PC-9 (cell line): ENCODE data around the gene ERP27. TPM values are rescaled to one million over a fixed set of nuclear protein-coding genes. Genes with fewer than 3 reads are reported as not detected.

Source experiments
- BruUV-seq: library from RNA; stranded (reverse); fragments of 400-500 nt; replicated peaks from 2 replicates; lab custom pipeline; 2021; lab: Mats Ljungman, UMichigan
- CTCF ChIA-PET: fragments of 300-600 bp; sonication (Branson Sonifier 250); formaldehyde crosslinking; loops from one replicate; lab custom pipeline; 2022; ENCODE audit warnings: antibody characterized with exemption; lab: Charles Lee
- POLR2A ChIA-PET: fragments of 300-600 bp; sonication (Branson Sonifier 250); formaldehyde crosslinking; loops from one replicate; lab custom pipeline; 2022; ENCODE audit warnings: antibody characterized with exemption; ENCODE audit not compliant: unreplicated experiment; lab: Charles Lee
- DNase-seq, 2 experiments: peaks; one replicate each; pipeline versions ENCODE4 v3.0.0 to v3.0.0-alpha.2; 2015 to 2022; ENCODE audit warnings: mixed read lengths in 1 of 2
- H2AFZ ChIP-seq: fragments of 200-600 bp; sonication (generic); 2 replicates; pipeline ENCODE4 v1.8.1; 2017; ENCODE audit warnings: antibody characterized with exemption
- H3F3A ChIP-seq: fragments of 200-600 bp; sonication (generic); 2 replicates; pipeline ENCODE4 v1.8.1; 2017; ENCODE audit warnings: antibody characterized with exemption, mild to moderate bottlenecking, low read depth; ENCODE audit not compliant: insufficient read depth
- H3K27ac ChIP-seq: fragments of 200-600 bp; sonication (generic); 2 replicates; pipeline ENCODE4 v1.6.1; 2016; ENCODE audit warnings: mixed run types
- H3K27me3 ChIP-seq: fragments of 200-600 bp; sonication (generic); 2 replicates; pipeline ENCODE4 v1.6.1; 2016; ENCODE audit warnings: low read depth, mixed run types; ENCODE audit not compliant: insufficient read depth
- H3K36me3 ChIP-seq: fragments of 200-600 bp; sonication (generic); 2 replicates; pipeline ENCODE4 v1.6.1; 2016; ENCODE audit warnings: low read depth, mixed run types
- H3K4me1 ChIP-seq: fragments of 200-600 bp; sonication (generic); replicated peaks from 2 replicates; pipeline ENCODE4 v1.6.1; 2016; ENCODE audit warnings: mixed run types; ENCODE audit not compliant: insufficient read depth
- H3K4me2 ChIP-seq: fragments of 200-600 bp; sonication (generic); 2 replicates; pipeline ENCODE4 v1.6.1; 2017; ENCODE audit warnings: mixed run types
- H3K4me3 ChIP-seq: fragments of 200-600 bp; sonication (generic); 2 replicates; pipeline ENCODE4 v1.6.1; 2016; ENCODE audit warnings: mixed run types
- H3K79me2 ChIP-seq: fragments of 200-600 bp; sonication (generic); 2 replicates; pipeline ENCODE4 v1.6.1; 2017; ENCODE audit warnings: low read depth, mixed run types
- H3K9me2 ChIP-seq: fragments of 200-600 bp; sonication (generic); 2 replicates; pipeline ENCODE4 v1.8.1; 2017; ENCODE audit warnings: mild to moderate bottlenecking; ENCODE audit not compliant: insufficient read depth
- H3K9me3 ChIP-seq: fragments of 200-600 bp; sonication (generic); 2 replicates; pipeline ENCODE4 v1.8.1; 2016; ENCODE audit warnings: low read depth; ENCODE audit not compliant: insufficient read depth
- H4K20me1 ChIP-seq: fragments of 200-600 bp; sonication (generic); 2 replicates; pipeline ENCODE4 v1.8.1; 2017; ENCODE audit not compliant: insufficient read depth
- EZH2 ChIP-seq: fragments of 200-600 bp; sonication (generic); IDR thresholded peaks from 2 replicates; pipeline ENCODE4 v1.8.0; 2017; ENCODE audit warnings: antibody characterized with exemption, low read depth
- intact Hi-C: fragments of 100-400 bp; cut with micrococcal nuclease; formaldehyde crosslinking; loops from one replicate; pipeline ENCODE4 v1.10.0; 2022; ENCODE audit not compliant: unreplicated experiment
- total RNA-seq: library from RNA; stranded (reverse); gene quantifications from 2 replicates; pipeline ENCODE4 v1.2.3, GENCODE V29; 2021
- TF ChIP-seq, protein P1 (sequence below): fragments of 200-600 bp; sonication (generic); conservative IDR thresholded peaks from 2 replicates; pipeline ENCODE4 v1.6.1; 2017; ENCODE audit warnings: mixed run types, antibody characterized with exemption, mild to moderate bottlenecking, moderate library complexity

Gene ERP27
- total RNA-seq, 1 experiment from 2014 or later, result 33.4 TPM

GRCh38 chr12:14959916-14960496 lies 21.7 kb upstream of the ERP27 start:
- peaks cover 29% of the 10 kb centered on the region for H3F3A ChIP-seq
- H3K4me3 ChIP-seq, result peak overlapping the region; percentile 54; the same call in 1 of the 2 replicates
- H3K4me1 ChIP-seq, result peaks cover 55% of the 10 kb centered on the region
- ChIA-PET CTCF (interaction anchor here (0.7 kb wide), 1 partner anchor 286 kb away, joined by 3 read pairs; no protein-coding TSS in a partner anchor), POLR2A (no interaction called here)
- no peak overlapping the region for H2AFZ ChIP-seq
- no peak for DNase-seq
- H3K9me3 ChIP-seq, result no peaks in the 10 kb centered on the region
- intact Hi-C loops, result loop anchor here (2.0 kb wide), 2 partner anchors 35 to 185 kb away; a partner anchor contains a TSS
- no TSS peak for BruUV-seq
- peaks cover 47% of the 10 kb centered on the region for H3K79me2 ChIP-seq
- no peaks in the 10 kb centered on the region for H3K27me3 ChIP-seq
- no peak for TF ChIP-seq EZH2
- TF ChIP-seq, protein P1, sequence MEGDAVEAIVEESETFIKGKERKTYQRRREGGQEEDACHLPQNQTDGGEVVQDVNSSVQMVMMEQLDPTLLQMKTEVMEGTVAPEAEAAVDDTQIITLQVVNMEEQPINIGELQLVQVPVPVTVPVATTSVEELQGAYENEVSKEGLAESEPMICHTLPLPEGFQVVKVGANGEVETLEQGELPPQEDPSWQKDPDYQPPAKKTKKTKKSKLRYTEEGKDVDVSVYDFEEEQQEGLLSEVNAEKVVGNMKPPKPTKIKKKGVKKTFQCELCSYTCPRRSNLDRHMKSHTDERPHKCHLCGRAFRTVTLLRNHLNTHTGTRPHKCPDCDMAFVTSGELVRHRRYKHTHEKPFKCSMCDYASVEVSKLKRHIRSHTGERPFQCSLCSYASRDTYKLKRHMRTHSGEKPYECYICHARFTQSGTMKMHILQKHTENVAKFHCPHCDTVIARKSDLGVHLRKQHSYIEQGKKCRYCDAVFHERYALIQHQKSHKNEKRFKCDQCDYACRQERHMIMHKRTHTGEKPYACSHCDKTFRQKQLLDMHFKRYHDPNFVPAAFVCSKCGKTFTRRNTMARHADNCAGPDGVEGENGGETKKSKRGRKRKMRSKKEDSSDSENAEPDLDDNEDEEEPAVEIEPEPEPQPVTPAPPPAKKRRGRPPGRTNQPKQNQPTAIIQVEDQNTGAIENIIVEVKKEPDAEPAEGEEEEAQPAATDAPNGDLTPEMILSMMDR, result no peak
- H3K9me2 ChIP-seq, result no peaks in the 10 kb centered on the region
- H3K36me3 ChIP-seq, result 0 out of 2 replicates have a peak, but pooled peaks cover 5% of the 10 kb centered on the region
- no peaks in the 10 kb centered on the region for H4K20me1 ChIP-seq
- H3K4me2 ChIP-seq, result peak overlapping the region; percentile 81
- H3K27ac ChIP-seq, result peak overlapping the region; percentile 83

GRCh38 chr12:14959463-14959862 lies 21.1 kb upstream of the ERP27 start:
- Histone ChIP-seq H3K27ac (peak overlapping the region; percentile 83), H3K36me3 (0 out of 2 replicates have a peak, but pooled peaks cover 5% of the 10 kb centered on the region), H3K9me2 (no peaks in the 10 kb centered on the region), H3F3A (peaks cover 31% of the 10 kb centered on the region), H3K9me3 (no peaks in the 10 kb centered on the region), H3K79me2 (peaks cover 47% of the 10 kb centered on the region), H3K27me3 (no peaks in the 10 kb centered on the region), H4K20me1 (no peaks in the 10 kb centered on the region), H2AFZ (no peak overlapping the region), H3K4me1 (peaks cover 60% of the 10 kb centered on the region), H3K4me2 (peak overlapping the region; percentile 81), H3K4me3 (peak overlapping the region; percentile 54; the same call in 1 of the 2 replicates)
- DNase-seq, result no peak
- POLR2A ChIA-PET, result no interaction called here
- intact Hi-C loops, result no loop called here
- CTCF ChIA-PET, result interaction anchor here (0.7 kb wide), 1 partner anchor 286 kb away, joined by 3 read pairs; no protein-coding TSS in a partner anchor
- BruUV-seq, result no TSS peak
- no peak for TF ChIP-seq EZH2
- TF ChIP-seq, protein P1, result no peak

GRCh38 chr12:14959126-14959440 lies 20.7 kb upstream of the ERP27 start:
- TF ChIP-seq EZH2, result no peak
- TF ChIP-seq, protein P1, result no peak
- Histone ChIP-seq H3K27me3 (no peaks in the 10 kb centered on the region), H3K9me2 (no peaks in the 10 kb centered on the region), H3K9me3 (no peaks in the 10 kb centered on the region), H4K20me1 (no peaks in the 10 kb centered on the region), H3F3A (peaks cover 35% of the 10 kb centered on the region), H3K79me2 (peaks cover 48% of the 10 kb centered on the region), H3K4me1 (peaks cover 64% of the 10 kb centered on the region), H3K4me3 (0 out of 2 replicates have a peak overlapping the region, but pooled peaks have one; percentile 54), H2AFZ (no peak overlapping the region), H3K36me3 (0 out of 2 replicates have a peak, but pooled peaks cover 5% of the 10 kb centered on the region), H3K4me2 (peak overlapping the region; percentile 81), H3K27ac (no peak overlapping the region; the same call in 1 of the 2 replicates)
- ChIA-PET CTCF (interaction anchor here (0.7 kb wide), 1 partner anchor 285 kb away, joined by 3 read pairs; no protein-coding TSS in a partner anchor), POLR2A (interaction anchor here (0.6 kb wide), 1 partner anchor 543 kb away, joined by 3 read pairs; no protein-coding TSS in a partner anchor)
- DNase-seq, result no peak
- no TSS peak for BruUV-seq
- intact Hi-C loops, result no loop called here
